Liver (tissue), 3 donors: ENCODE data around the gene SLC25A6.

Source experiments
- EGR1 ChIP-seq, 2 donors: IDR thresholded peaks; 2 replicates each; pipeline ENCODE4 v1.6.1; 2016 to 2018; ENCODE audit warnings: antibody characterized with exemption in 2 of 2, low read depth in 2 of 2
- GABPA ChIP-seq, 2 donors: IDR thresholded peaks in 1 of 2; conservative IDR thresholded peaks in 1 of 2; 2 replicates each; pipeline ENCODE4 v1.6.1; 2016; ENCODE audit warnings: antibody characterized with exemption in 2 of 2, mild to moderate bottlenecking in 1 of 2, moderate library complexity in 1 of 2
- TF ChIP-seq, protein P1 (sequence below): fragments of 150-350 bp; IDR thresholded peaks from 2 replicates; pipeline ENCODE4 v1.5.1; 2017; ENCODE audit warnings: improper control_type of control experiment, low read depth, low read length; ENCODE audit not compliant: missing input control
- donor health status: healthy.
- donor health status: healthy.

DNA sequence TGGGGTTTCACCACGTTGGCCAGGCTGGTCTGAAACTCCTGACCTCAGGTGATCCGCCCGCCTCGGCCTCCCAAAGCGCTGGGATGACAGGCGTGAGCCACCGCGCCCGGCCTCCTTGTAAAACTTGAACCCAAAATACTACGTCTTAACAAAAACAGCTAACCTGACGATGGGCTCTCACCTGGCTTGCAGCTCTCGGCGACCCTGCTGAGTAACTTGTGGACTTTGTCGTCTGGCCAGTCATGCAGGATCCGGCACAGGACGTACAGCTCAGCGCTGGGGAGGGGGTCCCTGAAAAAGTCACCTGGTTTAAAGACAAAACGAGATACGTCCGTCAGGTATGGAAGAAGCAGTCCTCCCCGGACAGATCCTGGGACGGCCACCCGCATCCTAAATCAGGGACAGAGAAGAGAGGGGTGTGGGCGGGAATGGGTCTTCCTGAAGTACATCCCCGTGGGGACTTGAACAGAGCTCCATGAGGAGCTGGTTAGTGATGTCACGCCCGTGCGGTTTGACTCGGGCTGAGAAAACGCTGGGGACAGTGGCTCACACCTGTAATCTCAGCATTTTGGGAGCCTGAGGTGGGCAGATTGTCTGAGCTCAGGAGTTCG is 20.7 kb upstream of the SLC25A6 start:
- TF ChIP-seq, protein P1, sequence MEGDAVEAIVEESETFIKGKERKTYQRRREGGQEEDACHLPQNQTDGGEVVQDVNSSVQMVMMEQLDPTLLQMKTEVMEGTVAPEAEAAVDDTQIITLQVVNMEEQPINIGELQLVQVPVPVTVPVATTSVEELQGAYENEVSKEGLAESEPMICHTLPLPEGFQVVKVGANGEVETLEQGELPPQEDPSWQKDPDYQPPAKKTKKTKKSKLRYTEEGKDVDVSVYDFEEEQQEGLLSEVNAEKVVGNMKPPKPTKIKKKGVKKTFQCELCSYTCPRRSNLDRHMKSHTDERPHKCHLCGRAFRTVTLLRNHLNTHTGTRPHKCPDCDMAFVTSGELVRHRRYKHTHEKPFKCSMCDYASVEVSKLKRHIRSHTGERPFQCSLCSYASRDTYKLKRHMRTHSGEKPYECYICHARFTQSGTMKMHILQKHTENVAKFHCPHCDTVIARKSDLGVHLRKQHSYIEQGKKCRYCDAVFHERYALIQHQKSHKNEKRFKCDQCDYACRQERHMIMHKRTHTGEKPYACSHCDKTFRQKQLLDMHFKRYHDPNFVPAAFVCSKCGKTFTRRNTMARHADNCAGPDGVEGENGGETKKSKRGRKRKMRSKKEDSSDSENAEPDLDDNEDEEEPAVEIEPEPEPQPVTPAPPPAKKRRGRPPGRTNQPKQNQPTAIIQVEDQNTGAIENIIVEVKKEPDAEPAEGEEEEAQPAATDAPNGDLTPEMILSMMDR = no peak
- TF ChIP-seq EGR1 (IDR thresholded peaks at IDR 0.05; ENCODE audit: low read depth in 2 of 2) (no peak), GABPA (IDR thresholded peaks at IDR 0.05 in 1 of 2, conservative IDR thresholded peaks at IDR 0.05 in 1 of 2) (no peak)
